Lung (tissue), 12 donors: Measurements from ENCODE around the gene P2RX5. TPM values are rescaled to one million over a fixed set of nuclear protein-coding genes. Genes with fewer than 3 reads are reported as not detected.

Source experiments
- ATAC-seq: fragments of 200-7000 bp; cut with Tn5 transposase; one replicate; pipeline ENCODE4 v1.9.1; 2020; ENCODE audit warnings: moderate number of reproducible peaks; ENCODE audit not compliant: insufficient read depth, low FRiP score
- DNase-seq, 3 donors: peaks; one replicate each; pipeline ENCODE4 v3.0.0-alpha.2; 2013 to 2017
- H3K27ac ChIP-seq, 2 donors: one replicate each; pipeline ENCODE4 v1.5.1; 2013; ENCODE audit warnings: mild to moderate bottlenecking in 2 of 2, moderate library complexity in 2 of 2, control low read depth in 1 of 2, inconsistent platforms in 1 of 2, low read depth in 1 of 2, low read length in 1 of 2
- H3K27me3 ChIP-seq, 3 donors: one replicate each; pipeline ENCODE4 v1.5.1; 2013; ENCODE audit warnings: low read length in 2 of 3; ENCODE audit not compliant: control insufficient read depth in 3 of 3, insufficient read depth in 3 of 3
- H3K36me3 ChIP-seq, 4 donors: one replicate each; pipeline ENCODE4 v1.5.1; 2013; ENCODE audit warnings: low read length in 4 of 4, mild to moderate bottlenecking in 1 of 4, moderate library complexity in 1 of 4; ENCODE audit not compliant: control insufficient read depth in 4 of 4, insufficient read depth in 4 of 4
- H3K4me1 ChIP-seq, 5 donors: one replicate each; pipeline ENCODE4 v1.5.1; 2013; ENCODE audit warnings: low read length in 5 of 5, mild to moderate bottlenecking in 2 of 5, moderate library complexity in 1 of 5; ENCODE audit not compliant: control insufficient read depth in 5 of 5, insufficient read depth in 5 of 5
- H3K4me3 ChIP-seq: one replicate; pipeline ENCODE4 v1.5.1; 2013; ENCODE audit warnings: mild to moderate bottlenecking, control low read depth, moderate library complexity
- H3K9ac ChIP-seq, 2 donors: one replicate each; pipeline ENCODE4 v1.5.1; 2013; ENCODE audit warnings: low read length in 2 of 2, control low read depth in 1 of 2; ENCODE audit not compliant: insufficient read depth in 1 of 2
- H3K9me3 ChIP-seq, 4 donors: one replicate each; pipeline ENCODE4 v1.5.1; 2013; ENCODE audit warnings: low read length in 3 of 4, mild to moderate bottlenecking in 1 of 4, moderate library complexity in 1 of 4; ENCODE audit not compliant: control insufficient read depth in 4 of 4, insufficient read depth in 3 of 4
- WGBS, 2 donors: extraction: QIAGEN DNeasy Blood & Tissue Kit; methylation state at CpG; one replicate each; pipeline ENCODE4 v1.1.7; 2013; 5-methylcytosine and 5-hydroxymethylcytosine counted together
- polyA plus RNA-seq, 2 donors: library from polyadenylated mRNA; stranded (reverse); fragments of 200-250 nt; gene quantifications; one replicate each; pipeline ENCODE4 v1.2.1, GENCODE V29; 2013
- total RNA-seq, 2 donors: library from RNA; depleted of rRNA in 1 of 2; stranded (reverse); fragments of >200 nt in 1 of 2; gene quantifications; one replicate each; pipeline ENCODE4 v1.2.1, GENCODE V29; 2014 to 2021
- TF ChIP-seq, protein P1 (sequence below): IDR thresholded peaks from 2 replicates; pipeline ENCODE4 v1.5.1; 2012; ENCODE audit warnings: mild to moderate bottlenecking; ENCODE audit errors: control extremely low read depth, extremely low read depth
- donor health status: control.
- donor health status: control.
- donor health status: Bipolar disorder and iron deficiency.
- donor health status: healthy.
- donor health status: DM: yes; HTN: yes; CAD: no.

Gene P2RX5
- total and polyA plus RNA-seq, 4 donors: 1.3 to 4.7 (median 3.3) TPM

GRCh38 chr17:3719265-3719664 is 23.3 kb upstream of the P2RX5 start:
- TF ChIP-seq, protein P1, sequence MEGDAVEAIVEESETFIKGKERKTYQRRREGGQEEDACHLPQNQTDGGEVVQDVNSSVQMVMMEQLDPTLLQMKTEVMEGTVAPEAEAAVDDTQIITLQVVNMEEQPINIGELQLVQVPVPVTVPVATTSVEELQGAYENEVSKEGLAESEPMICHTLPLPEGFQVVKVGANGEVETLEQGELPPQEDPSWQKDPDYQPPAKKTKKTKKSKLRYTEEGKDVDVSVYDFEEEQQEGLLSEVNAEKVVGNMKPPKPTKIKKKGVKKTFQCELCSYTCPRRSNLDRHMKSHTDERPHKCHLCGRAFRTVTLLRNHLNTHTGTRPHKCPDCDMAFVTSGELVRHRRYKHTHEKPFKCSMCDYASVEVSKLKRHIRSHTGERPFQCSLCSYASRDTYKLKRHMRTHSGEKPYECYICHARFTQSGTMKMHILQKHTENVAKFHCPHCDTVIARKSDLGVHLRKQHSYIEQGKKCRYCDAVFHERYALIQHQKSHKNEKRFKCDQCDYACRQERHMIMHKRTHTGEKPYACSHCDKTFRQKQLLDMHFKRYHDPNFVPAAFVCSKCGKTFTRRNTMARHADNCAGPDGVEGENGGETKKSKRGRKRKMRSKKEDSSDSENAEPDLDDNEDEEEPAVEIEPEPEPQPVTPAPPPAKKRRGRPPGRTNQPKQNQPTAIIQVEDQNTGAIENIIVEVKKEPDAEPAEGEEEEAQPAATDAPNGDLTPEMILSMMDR: no peak
- no peak overlapping the region for H3K4me3 ChIP-seq
- no peak overlapping the region for H3K9ac ChIP-seq
- ATAC-seq (no peak), DNase-seq (no peak)
- H3K9me3 ChIP-seq: no peaks in the 10 kb centered on the region
- peaks cover 20 to 45% (median 23%) of the 10 kb centered on the region in 4 donors for H3K36me3 ChIP-seq
- no peak overlapping the region for H3K27ac ChIP-seq
- H3K27me3 ChIP-seq: no peaks in the 10 kb centered on the region
- H3K4me1 ChIP-seq: peaks cover 3 to 12% (median 7%) of the 10 kb centered on the region in 5 donors

DNA sequence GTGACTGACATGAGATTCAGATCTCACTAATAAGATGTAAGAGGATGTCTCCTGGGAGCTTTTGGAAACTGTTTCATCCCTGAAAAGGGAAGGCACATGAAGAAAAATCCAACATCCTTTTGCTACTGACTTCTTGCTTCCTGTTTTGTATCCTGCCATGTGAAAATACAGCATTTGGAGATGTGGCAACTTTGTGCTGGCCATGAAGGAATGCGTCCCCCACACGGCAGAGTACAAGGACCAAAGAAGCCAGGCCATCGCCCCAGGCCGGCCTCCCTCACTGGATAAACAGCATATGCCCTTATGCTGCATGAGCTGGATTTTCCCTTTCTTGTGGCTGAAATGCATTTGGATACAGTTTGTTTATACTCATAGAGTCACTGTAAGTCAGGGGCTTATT is 22.2 kb upstream of the P2RX5 start:
- Histone ChIP-seq H3K4me3 (no peak overlapping the region), H3K27ac (no peak overlapping the region), H3K36me3 (peaks cover 17 to 45% (median 23%) of the 10 kb centered on the region in 4 donors), H3K27me3 (no peaks in the 10 kb centered on the region), H3K9me3 (no peaks in the 10 kb centered on the region), H3K4me1 (peaks cover 2 to 10% (median 7%) of the 10 kb centered on the region in 5 donors), H3K9ac (no peak overlapping the region)
- WGBS, 2 donors: 65 to 87% methylated on average over 4 of the region's 4 CpGs
- no peak for DNase-seq
- ATAC-seq: no peak
- TF ChIP-seq, protein P1: no peak

GRCh38 chr17:3715296-3715695 is 19.3 kb upstream of the P2RX5 start:
- TF ChIP-seq, protein P1: no peak
- Histone ChIP-seq H3K27ac (no peak overlapping the region), H3K4me1 (peaks cover 0 to 3% (median 0%) of the 10 kb centered on the region in 5 donors), H3K4me3 (no peak overlapping the region), H3K9me3 (no peaks in the 10 kb centered on the region), H3K36me3 (peaks cover 17 to 43% (median 27%) of the 10 kb centered on the region in 4 donors), H3K9ac (no peak overlapping the region), H3K27me3 (no peaks in the 10 kb centered on the region)
- ATAC-seq: no peak
- WGBS, 2 donors: 84 to 97% methylated on average over 8 of the region's 8 CpGs
- DNase-seq: no peak
